Psoas muscle (tissue), 8 donors: ENCODE measurements around the gene MAN2B1. TPM values are rescaled to one million over a fixed set of nuclear protein-coding genes. Genes with fewer than 3 reads are reported as not detected.

Experiments used
- ATAC-seq, 4 donors: fragments of 200-7000 bp; cut with Tn5 transposase; one replicate each; pipeline ENCODE4 v1.9.1; 2020; ENCODE audit warnings: moderate library complexity in 3 of 4, mild to moderate bottlenecking in 2 of 4
- DNase-seq, 2 donors: peaks; one replicate each; pipeline ENCODE4 v3.0.0-alpha.2; 2020
- H3K27ac ChIP-seq: fragments of 200-600 bp; one replicate; pipeline ENCODE4 v1.8.0; 2022
- H3K27me3 ChIP-seq, 3 donors: fragments of 200-600 bp in 1 of 3; one replicate each; pipeline versions ENCODE4 v1.6.1 to v1.8.0; 2013 to 2022; ENCODE audit warnings: low read length in 2 of 3, mild to moderate bottlenecking in 2 of 3, moderate library complexity in 1 of 3; ENCODE audit not compliant: insufficient read depth in 3 of 3
- H3K36me3 ChIP-seq, 2 donors: fragments of 200-600 bp in 1 of 2; one replicate each; pipeline versions ENCODE4 v1.6.1 to v1.8.0; 2013 to 2022; ENCODE audit warnings: low read depth in 1 of 2, mild to moderate bottlenecking in 1 of 2, moderate library complexity in 1 of 2; ENCODE audit not compliant: insufficient read depth in 1 of 2
- H3K4me1 ChIP-seq: fragments of 200-600 bp; one replicate; pipeline ENCODE4 v1.8.0; 2022
- H3K4me3 ChIP-seq: fragments of 200-600 bp; one replicate; pipeline ENCODE4 v1.8.0; 2022; ENCODE audit warnings: mild to moderate bottlenecking
- H3K9me3 ChIP-seq: fragments of 200-600 bp; one replicate; pipeline ENCODE4 v1.8.0; 2022
- CTCF ChIP-seq: fragments of 200-600 bp; IDR thresholded peaks from one replicate; pipeline ENCODE4 v1.8.0; 2022; ENCODE audit warnings: antibody characterized with exemption
- WGBS, 3 donors: extraction: QIAGEN DNeasy Blood & Tissue Kit; methylation state at CpG; one replicate each; pipeline versions ENCODE4 v1.1.6 to v1.1.7; 2013; 5-methylcytosine and 5-hydroxymethylcytosine counted together
- intact Hi-C, 2 donors: fragments of 100-400 bp; cut with DNase I; formaldehyde crosslinking; loops; one replicate each; pipeline versions ENCODE4 v1.11.0 to v1.14.2; 2022
- polyA plus RNA-seq, 3 donors: library from polyadenylated mRNA; stranded (reverse); fragments of 200-250 nt; gene quantifications; one replicate each; pipeline ENCODE4 v1.2.3, GENCODE V29; 2013
- total RNA-seq, 4 donors: library from RNA; stranded (reverse); fragmentation: NEBNext Ultra II Directional in 2 of 4; extraction: Animal tissue kit (Norgen Biotek cat#: 25700) in 2 of 4; gene quantifications; one replicate each; pipeline versions ENCODE4 v1.2.1 to v1.2.4, GENCODE V29; 2021 to 2023
- donor health status: healthy with polysubstance abuse.
- donor health status: DM: no; HTN: no; CAD: no; lungs with moderate emphysema.
- donor health status: Bipolar disorder and iron deficiency.
- donor health status: healthy.
- donor health status: DM: yes; HTN: yes; CAD: no.
- donor health status: DM: no; HTN: no; CAD: no.
- donor health status: DM: no; HTN: no; CAD: no.
- donor health status: DM: yes; HTN: yes; CAD: no.

MAN2B1 gene
- total and polyA plus RNA-seq, 7 donors = 9.6 to 20.5 (median 16.0) TPM

GRCh38 chr19:12597594-12597993 lies 68.9 kb downstream of the MAN2B1 start:
- Histone ChIP-seq H3K36me3 (peaks cover 0 to 31% of the 10 kb centered on the region in 2 donors), H3K27ac (no peak overlapping the region), H3K4me3 (no peak overlapping the region), H3K9me3 (no peaks in the 10 kb centered on the region), H3K27me3 (no peaks in the 10 kb centered on the region), H3K4me1 (no peaks in the 10 kb centered on the region)
- intact Hi-C loops = no loop called here
- no peak for TF ChIP-seq CTCF
- ATAC-seq = no peak
- DNase-seq = no peak
- 84 to 85% (median 85%) methylated on average over 11 of the region's 11 CpGs for whole genome bisulfite sequencing, 3 donors

- Histone ChIP-seq H3K27ac (no peak overlapping the region), H3K27me3 (no peaks in the 10 kb centered on the region), H3K4me1 (no peaks in the 10 kb centered on the region), H3K9me3 (no peaks in the 10 kb centered on the region), H3K4me3 (no peak overlapping the region), H3K36me3 (peaks cover 0 to 28% of the 10 kb centered on the region in 2 donors)
- intact Hi-C loops = no loop called here
- TF ChIP-seq CTCF = no peak
- WGBS, 3 donors = 61 to 70% (median 66%) methylated on average over 37 to 38 of the region's 38 CpGs
- ATAC-seq (no peak), DNase-seq (no peak)
These were observed 69.5 kb downstream of the MAN2B1 start for GRCh38 chr19:12596927-12597548.

Other genes starting within 250 kb of the MAN2B1 start
- 1 to 10 TPM; 1.1 to 2.3 (median 1.2) TPM for gene ZNF443, start 225.7 kb downstream of the MAN2B1 start, total RNA-seq
- 1 to 10 TPM in 1 of 3 donors, under 1 TPM in 2; 0.79 to 1.5 (median 0.86) TPM for gene ZNF443, start 225.7 kb downstream of the MAN2B1 start, polyA plus RNA-seq
- 1 to 10 TPM in 3 of 4 donors, not detected in 1; 1.3 to 1.8 (median 1.7) TPM for gene ZNF709, start 181.9 kb downstream of the MAN2B1 start, total RNA-seq
- gene ZNF709, start 181.9 kb downstream of the MAN2B1 start, polyA plus RNA-seq = under 1 TPM; 0.58 to 0.91 (median 0.68) TPM
- gene ZNF564, start 115.3 kb downstream of the MAN2B1 start, total RNA-seq = 1 to 10 TPM; 3.5 to 6.2 (median 5.4) TPM
- gene ZNF564, start 115.3 kb downstream of the MAN2B1 start, polyA plus RNA-seq = 1 to 10 TPM; 3.2 to 6.0 (median 4.6) TPM
- 1 to 10 TPM; 1.6 to 4.9 (median 2.9) TPM for gene ZNF490, start 55.9 kb downstream of the MAN2B1 start, total RNA-seq
- gene ZNF490, start 55.9 kb downstream of the MAN2B1 start, polyA plus RNA-seq = 1 to 10 TPM in 1 of 3 donors, under 1 TPM in 2; 0.17 to 1.8 (median 0.27) TPM
- 10 to 100 TPM in 2 of 4 donors, 1 to 10 TPM in 2; 8.7 to 18.9 (median 10.9) TPM for gene ZNF791, start 55.8 kb downstream of the MAN2B1 start, total RNA-seq
- gene ZNF791, start 55.8 kb downstream of the MAN2B1 start, polyA plus RNA-seq = 1 to 10 TPM; 4.1 to 8.8 (median 4.3) TPM
- 1 to 10 TPM; 1.8 to 5.8 (median 3.7) TPM for gene WDR83, start 65 bp upstream of the MAN2B1 start, total RNA-seq
- 1 to 10 TPM; 3.8 to 9.1 (median 5.8) TPM for gene WDR83, start 65 bp upstream of the MAN2B1 start, polyA plus RNA-seq
- 10 to 100 TPM; 75.6 to 86.7 (median 82.9) TPM for gene DHPS, start 15.1 kb upstream of the MAN2B1 start, total RNA-seq
- 10 to 100 TPM; 70.0 to 84.2 (median 83.8) TPM for gene DHPS, start 15.1 kb upstream of the MAN2B1 start, polyA plus RNA-seq
- gene GNG14, start 21.3 kb upstream of the MAN2B1 start, total RNA-seq = not detected
- gene GNG14, start 21.3 kb upstream of the MAN2B1 start, polyA plus RNA-seq = not detected
- 1 to 10 TPM; 1.2 to 2.2 (median 1.6) TPM for gene FBXW9, start 29.9 kb upstream of the MAN2B1 start, total RNA-seq
- 1 to 10 TPM; 4.1 to 9.2 (median 4.4) TPM for gene FBXW9, start 29.9 kb upstream of the MAN2B1 start, polyA plus RNA-seq
- gene TNPO2, start 57.2 kb upstream of the MAN2B1 start, total RNA-seq = 10 to 100 TPM; 29.0 to 48.1 (median 37.3) TPM
- gene TNPO2, start 57.2 kb upstream of the MAN2B1 start, polyA plus RNA-seq = 10 to 100 TPM; 17.4 to 31.2 (median 28.6) TPM
- gene TRIR, start 67.9 kb upstream of the MAN2B1 start, total RNA-seq = 100 to 1,000 TPM in 3 of 4 donors, 10 to 100 TPM in 1; 78.6 to 124 (median 108) TPM
- gene TRIR, start 67.9 kb upstream of the MAN2B1 start, polyA plus RNA-seq = 100 to 1,000 TPM; 183 to 309 (median 187) TPM
- gene GET3, start 70.8 kb upstream of the MAN2B1 start, total RNA-seq = 10 to 100 TPM; 43.0 to 52.8 (median 51.0) TPM
- 100 to 1,000 TPM in 1 of 3 donors, 10 to 100 TPM in 2; 75.6 to 135 (median 98.5) TPM for gene GET3, start 70.8 kb upstream of the MAN2B1 start, polyA plus RNA-seq
- gene BEST2, start 85.0 kb upstream of the MAN2B1 start, total RNA-seq = not detected
- gene BEST2, start 85.0 kb upstream of the MAN2B1 start, polyA plus RNA-seq = under 1 TPM; 0.04 to 0.37 (median 0.08) TPM
- gene HOOK2, start 108.8 kb upstream of the MAN2B1 start, total RNA-seq = 10 to 100 TPM; 20.3 to 33.0 (median 23.8) TPM
- gene HOOK2, start 108.8 kb upstream of the MAN2B1 start, polyA plus RNA-seq = 10 to 100 TPM; 11.3 to 21.7 (median 19.0) TPM
- gene JUNB, start 124.7 kb upstream of the MAN2B1 start, total RNA-seq = 100 to 1,000 TPM in 2 of 4 donors, 10 to 100 TPM in 2; 29.2 to 217 (median 73.6) TPM
- gene JUNB, start 124.7 kb upstream of the MAN2B1 start, polyA plus RNA-seq = 100 to 1,000 TPM in 1 of 3 donors, 10 to 100 TPM in 2; 25.1 to 145 (median 31.9) TPM
- 100 to 1,000 TPM; 273 to 419 (median 370) TPM for gene PRDX2, start 135.1 kb upstream of the MAN2B1 start, total RNA-seq
- 100 to 1,000 TPM; 329 to 535 (median 396) TPM for gene PRDX2, start 135.1 kb upstream of the MAN2B1 start, polyA plus RNA-seq
- gene THSD8, start 135.3 kb upstream of the MAN2B1 start, total RNA-seq = 1 to 10 TPM in 3 of 4 donors, under 1 TPM in 1; 0.92 to 3.2 (median 2.0) TPM
- 1 to 10 TPM; 1.9 to 2.5 (median 2.0) TPM for gene THSD8, start 135.3 kb upstream of the MAN2B1 start, polyA plus RNA-seq
- 1 to 10 TPM; 2.4 to 5.0 (median 3.0) TPM for gene RNASEH2A, start 139.8 kb upstream of the MAN2B1 start, total RNA-seq
- gene RNASEH2A, start 139.8 kb upstream of the MAN2B1 start, polyA plus RNA-seq = 1 to 10 TPM; 3.6 to 9.0 (median 8.6) TPM
- gene RTBDN, start 167.8 kb upstream of the MAN2B1 start, total RNA-seq = not detected
- gene RTBDN, start 167.8 kb upstream of the MAN2B1 start, polyA plus RNA-seq = under 1 TPM in 1 of 3 donors, not detected in 2; 0.05 TPM
- gene MAST1, start 171.8 kb upstream of the MAN2B1 start, total RNA-seq = not detected
- under 1 TPM; 0.09 to 0.13 (median 0.10) TPM for gene MAST1, start 171.8 kb upstream of the MAN2B1 start, polyA plus RNA-seq
- 10 to 100 TPM in 2 of 4 donors, 1 to 10 TPM in 2; 5.5 to 23.0 (median 13.1) TPM for gene DNASE2, start 214.7 kb upstream of the MAN2B1 start, total RNA-seq
- 10 to 100 TPM in 1 of 3 donors, 1 to 10 TPM in 2; 5.9 to 14.8 (median 7.5) TPM for gene DNASE2, start 214.7 kb upstream of the MAN2B1 start, polyA plus RNA-seq
- gene KLF1, start 220.5 kb upstream of the MAN2B1 start, total RNA-seq = under 1 TPM in 2 of 4 donors, not detected in 2; 0.34 to 0.37 TPM
- under 1 TPM in 1 of 3 donors, not detected in 2; 0.18 TPM for gene KLF1, start 220.5 kb upstream of the MAN2B1 start, polyA plus RNA-seq
- gene GCDH, start 224.4 kb upstream of the MAN2B1 start, total RNA-seq = 10 to 100 TPM; 18.9 to 45.2 (median 31.2) TPM
- 10 to 100 TPM; 21.1 to 28.8 (median 21.9) TPM for gene GCDH, start 224.4 kb upstream of the MAN2B1 start, polyA plus RNA-seq